ENCODE data around the gene MAIP1.

Gene MAIP1

DNA sequence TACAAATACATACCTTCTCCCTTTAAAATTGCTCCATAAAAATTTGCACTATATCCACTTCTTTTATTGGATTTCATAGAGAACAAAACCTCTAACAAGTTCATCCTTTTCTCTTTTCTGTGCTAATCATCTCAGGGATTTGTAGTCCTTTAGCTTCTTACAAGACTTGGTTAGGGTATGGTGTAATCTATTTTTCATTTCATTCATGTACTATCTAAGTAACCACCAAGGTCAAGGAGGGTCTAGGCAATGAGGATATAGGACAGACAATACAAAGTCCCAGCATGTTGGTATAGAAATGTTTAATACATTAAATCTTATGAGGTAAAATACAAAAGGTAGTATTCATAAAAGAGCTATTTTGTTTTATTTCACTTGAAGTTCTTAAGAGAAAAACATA, 26.8 kb upstream of the MAIP1 start:
- Histone ChIP-seq H4K20me1 (ENCODE audit: insufficient read depth, low read length) (no peaks in the 10 kb centered on the region; the same call in 1 of the 2 replicates), H3K27ac (ENCODE audit: low read length) (no peak overlapping the region), H2AFZ (ENCODE audit: low read length) (no peak overlapping the region), H3K4me2 (ENCODE audit: low read depth, low read length) (no peak overlapping the region), H3F3A (ENCODE audit: insufficient read depth, low read length) (no peaks in the 10 kb centered on the region), H3K4me3 (ENCODE audit: low read length) (no peak overlapping the region), H3K36me3 (replicated peaks; ENCODE audit: insufficient read depth, low read length) (peaks cover 4% of the 10 kb centered on the region; the same call in 1 of the 2 replicates), H3K9ac (ENCODE audit: low read length) (no peak overlapping the region), H3K9me3 (replicated peaks; ENCODE audit: insufficient read depth, low read length) (no peaks in the 10 kb centered on the region), H3K27me3 (replicated peaks; ENCODE audit: insufficient read depth, low read length) (no peaks in the 10 kb centered on the region), H3K79me2 (ENCODE audit: low read length) (peaks cover 34% of the 10 kb centered on the region), H3K4me1 (ENCODE audit: low read length) (no peaks in the 10 kb centered on the region), H3K9me2 (replicated peaks; ENCODE audit: insufficient read depth, low read length) (no peaks in the 10 kb centered on the region)
- TF ChIP-seq, protein P1, sequence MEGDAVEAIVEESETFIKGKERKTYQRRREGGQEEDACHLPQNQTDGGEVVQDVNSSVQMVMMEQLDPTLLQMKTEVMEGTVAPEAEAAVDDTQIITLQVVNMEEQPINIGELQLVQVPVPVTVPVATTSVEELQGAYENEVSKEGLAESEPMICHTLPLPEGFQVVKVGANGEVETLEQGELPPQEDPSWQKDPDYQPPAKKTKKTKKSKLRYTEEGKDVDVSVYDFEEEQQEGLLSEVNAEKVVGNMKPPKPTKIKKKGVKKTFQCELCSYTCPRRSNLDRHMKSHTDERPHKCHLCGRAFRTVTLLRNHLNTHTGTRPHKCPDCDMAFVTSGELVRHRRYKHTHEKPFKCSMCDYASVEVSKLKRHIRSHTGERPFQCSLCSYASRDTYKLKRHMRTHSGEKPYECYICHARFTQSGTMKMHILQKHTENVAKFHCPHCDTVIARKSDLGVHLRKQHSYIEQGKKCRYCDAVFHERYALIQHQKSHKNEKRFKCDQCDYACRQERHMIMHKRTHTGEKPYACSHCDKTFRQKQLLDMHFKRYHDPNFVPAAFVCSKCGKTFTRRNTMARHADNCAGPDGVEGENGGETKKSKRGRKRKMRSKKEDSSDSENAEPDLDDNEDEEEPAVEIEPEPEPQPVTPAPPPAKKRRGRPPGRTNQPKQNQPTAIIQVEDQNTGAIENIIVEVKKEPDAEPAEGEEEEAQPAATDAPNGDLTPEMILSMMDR (IDR thresholded peaks at IDR 0.05; ENCODE audit: low read length) = no peak
- TF ChIP-seq EZH2 (optimal IDR thresholded peaks at IDR 0.05; ENCODE audit: low read depth, low read length) (no peak), EZH2phosphoT487 (IDR thresholded peaks at IDR 0.05; ENCODE audit: low read length) (no peak)
- no peak for DNase-seq

DNA sequence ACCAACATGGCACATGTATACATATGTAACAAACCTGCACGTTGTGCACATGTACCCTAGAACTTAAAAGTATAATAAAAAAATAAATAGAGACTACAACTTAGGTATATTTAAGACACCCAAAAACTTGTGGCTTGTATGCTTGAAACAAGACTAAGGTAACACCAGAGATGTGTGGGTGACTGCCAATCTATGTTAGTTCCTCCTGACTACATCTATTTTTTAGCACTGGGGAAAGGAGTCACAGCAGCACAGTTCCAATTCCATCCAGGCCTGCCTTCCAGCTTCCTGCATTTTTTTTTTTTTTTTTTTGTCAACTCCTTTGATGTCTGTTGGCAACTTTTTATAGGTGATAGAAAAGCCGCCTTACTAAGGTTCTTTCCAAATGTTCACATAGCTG, 26.1 kb upstream of the MAIP1 start:
- no peak overlapping the region for H3K4me3 ChIP-seq (ENCODE audit: low read length)
- no peaks in the 10 kb centered on the region; the same call in 1 of the 2 replicates for H4K20me1 ChIP-seq (ENCODE audit: insufficient read depth, low read length)
- no peak for DNase-seq
- H3K9me2 ChIP-seq (replicated peaks; ENCODE audit: insufficient read depth, low read length) = no peaks in the 10 kb centered on the region
- H3K9ac ChIP-seq (ENCODE audit: low read length) = no peak overlapping the region
- no peak for TF ChIP-seq EZH2 (optimal IDR thresholded peaks at IDR 0.05; ENCODE audit: low read depth, low read length)
- TF ChIP-seq, protein P1 (IDR thresholded peaks at IDR 0.05; ENCODE audit: low read length) = no peak
- TF ChIP-seq EZH2phosphoT487 (IDR thresholded peaks at IDR 0.05; ENCODE audit: low read length) = no peak
- no peaks in the 10 kb centered on the region for H3K27me3 ChIP-seq (replicated peaks; ENCODE audit: insufficient read depth, low read length)
- H3F3A ChIP-seq (ENCODE audit: insufficient read depth, low read length) = no peaks in the 10 kb centered on the region; the same call in 1 of the 2 replicates
- no peak overlapping the region for H2AFZ ChIP-seq (ENCODE audit: low read length)
- H3K36me3 ChIP-seq (replicated peaks; ENCODE audit: insufficient read depth, low read length) = peaks cover 4% of the 10 kb centered on the region; the same call in 1 of the 2 replicates
- H3K9me3 ChIP-seq (replicated peaks; ENCODE audit: insufficient read depth, low read length) = no peaks in the 10 kb centered on the region
- peaks cover 28% of the 10 kb centered on the region for H3K79me2 ChIP-seq (ENCODE audit: low read length)
- no peaks in the 10 kb centered on the region for H3K4me1 ChIP-seq (ENCODE audit: low read length)
- no peak overlapping the region for H3K27ac ChIP-seq (ENCODE audit: low read length)
- no peak overlapping the region for H3K4me2 ChIP-seq (ENCODE audit: low read depth, low read length)

DNA sequence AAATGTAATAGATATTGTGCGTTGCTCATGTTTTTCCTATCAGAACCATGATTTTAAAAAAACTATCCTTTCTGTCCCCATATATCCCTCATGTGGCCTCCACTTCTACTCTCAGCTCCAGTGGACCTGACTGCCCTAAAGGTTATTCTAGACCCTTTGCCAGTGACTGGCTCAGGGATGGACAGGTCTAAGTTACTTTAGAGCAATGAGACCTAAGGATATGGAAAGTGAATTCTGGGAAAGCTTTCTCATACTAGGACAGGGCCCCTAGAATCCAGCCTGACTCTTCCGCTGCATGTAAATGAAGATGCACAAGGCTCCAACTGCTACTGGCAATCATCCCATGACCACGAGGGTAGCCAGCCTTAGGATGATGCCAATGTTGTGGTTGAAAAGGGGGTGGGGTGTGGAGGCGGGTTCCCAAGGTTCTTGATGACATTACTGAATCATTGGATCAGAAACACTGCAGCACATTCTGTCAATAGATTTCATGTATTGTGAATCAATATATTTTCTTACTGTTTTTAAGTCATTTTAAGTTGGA, 23.0 kb upstream of the MAIP1 start:
- Histone ChIP-seq H3K9me3 (replicated peaks; ENCODE audit: insufficient read depth, low read length) (no peaks in the 10 kb centered on the region), H3K4me1 (ENCODE audit: low read length) (no peaks in the 10 kb centered on the region), H2AFZ (ENCODE audit: low read length) (no peak overlapping the region), H3K4me2 (ENCODE audit: low read depth, low read length) (no peak overlapping the region), H3K27me3 (replicated peaks; ENCODE audit: insufficient read depth, low read length) (no peaks in the 10 kb centered on the region), H3K27ac (ENCODE audit: low read length) (no peak overlapping the region), H3K36me3 (replicated peaks; ENCODE audit: insufficient read depth, low read length) (peaks cover 4% of the 10 kb centered on the region; the same call in 1 of the 2 replicates), H3K79me2 (ENCODE audit: low read length) (0 out of 2 replicates have a peak, but pooled peaks cover 8% of the 10 kb centered on the region), H4K20me1 (ENCODE audit: insufficient read depth, low read length) (no peaks in the 10 kb centered on the region; the same call in 1 of the 2 replicates), H3K9me2 (replicated peaks; ENCODE audit: insufficient read depth, low read length) (no peaks in the 10 kb centered on the region), H3K9ac (ENCODE audit: low read length) (no peak overlapping the region), H3F3A (ENCODE audit: insufficient read depth, low read length) (no peaks in the 10 kb centered on the region; the same call in 1 of the 2 replicates), H3K4me3 (ENCODE audit: low read length) (no peak overlapping the region)
- no peak for DNase-seq
- TF ChIP-seq, protein P1 (IDR thresholded peaks at IDR 0.05; ENCODE audit: low read length) = no peak
- TF ChIP-seq EZH2 (optimal IDR thresholded peaks at IDR 0.05; ENCODE audit: low read depth, low read length) = no peak

Measured in MM.1S (cell line).